T follicular helper cell (primary cell): ENCODE data around the gene WDR5.
"Not testable (repeated sequence)": the region's sequence is repeated elsewhere in the genome, so short reads cannot be mapped to it uniquely, and the experiment has no call there.

Source experiments
- DNase-seq: peaks from one replicate; pipeline ENCODE4 v3.0.0-alpha.2; 2020; ENCODE audit warnings: low read depth
- total RNA-seq, 2 experiments: gene quantifications; one replicate each; lab custom pipeline; 2026; lab: John Stamatoyannopoulos, UW

WDR5 gene
- total RNA-seq, result 56.9 to 99.8 reads per million in 2 experiments

- DNase-seq, result peak; percentile 88
Measured at GRCh38 chr9:134135343-134136117, at the start of gene WDR5. TSS of gene WDR5 (plus strand) at chr9:134136082. CDS start at chr9:134139878, 3,796 bp downstream.

GRCh38 chr9:134088063-134088725 is 47.7 kb upstream of the WDR5 start:
- DNase-seq, result no peak

DNA sequence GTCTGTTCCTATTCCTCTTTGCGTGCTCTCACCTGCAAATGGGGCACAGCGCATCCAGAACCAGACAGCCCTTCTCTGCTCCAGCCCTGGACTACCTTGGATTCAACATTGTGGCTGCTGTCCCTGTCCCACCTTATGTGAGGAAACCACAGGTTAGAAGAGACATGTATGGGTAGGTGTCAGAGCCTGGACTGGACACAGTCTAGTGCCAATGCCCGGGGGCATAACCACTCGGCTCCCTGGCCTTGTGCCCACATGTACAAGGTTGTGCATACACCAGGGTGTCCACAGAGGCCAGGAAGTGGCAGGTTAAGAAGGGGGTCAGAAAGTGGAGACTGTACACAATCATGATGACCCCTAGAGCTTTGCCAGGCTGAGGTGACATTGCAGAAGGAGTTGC is 45.9 kb upstream of the WDR5 start:
- no peak for DNase-seq

DNA sequence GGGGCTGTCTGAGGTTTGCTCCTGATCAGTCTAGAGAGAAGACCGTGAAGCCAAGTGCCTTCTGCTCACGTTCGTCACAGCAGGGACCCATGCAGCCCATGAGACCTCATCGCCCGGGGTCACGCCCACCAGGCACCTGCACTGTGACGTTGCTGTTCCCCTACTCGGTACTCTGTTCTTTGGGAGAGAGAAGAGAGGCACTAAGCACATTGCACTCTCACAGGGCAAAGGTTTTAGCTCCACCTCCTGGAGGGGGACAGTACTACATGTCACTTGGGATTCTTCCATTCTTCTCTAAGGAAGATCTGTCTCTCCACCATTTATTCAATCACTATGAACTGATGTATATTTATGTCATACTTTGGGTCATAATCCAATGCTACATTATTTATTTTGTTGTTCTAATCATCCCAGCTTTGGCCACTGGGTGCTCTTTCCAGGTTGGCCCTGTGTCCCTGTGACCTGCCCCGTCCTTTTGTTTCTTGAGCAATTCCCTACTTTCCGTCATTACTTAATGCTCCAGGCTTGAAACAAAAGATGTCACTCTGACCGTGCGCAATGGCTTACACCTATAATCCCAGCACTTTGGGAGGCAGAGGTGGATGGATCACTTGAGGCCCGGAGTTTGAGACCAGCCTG is 36.6 kb upstream of the WDR5 start:
- DNase-seq, result peak; percentile 54

- no peak for DNase-seq
Measured at GRCh38 chr9:134100040-134100439, 35.8 kb upstream of the WDR5 start.

GRCh38 chr9:134101133-134101532 is 34.7 kb upstream of the WDR5 start:
- not testable (repeated sequence) for DNase-seq

- DNase-seq, result no peak
Measured at GRCh38 chr9:134101623-134102149, 34.2 kb upstream of the WDR5 start.

DNA sequence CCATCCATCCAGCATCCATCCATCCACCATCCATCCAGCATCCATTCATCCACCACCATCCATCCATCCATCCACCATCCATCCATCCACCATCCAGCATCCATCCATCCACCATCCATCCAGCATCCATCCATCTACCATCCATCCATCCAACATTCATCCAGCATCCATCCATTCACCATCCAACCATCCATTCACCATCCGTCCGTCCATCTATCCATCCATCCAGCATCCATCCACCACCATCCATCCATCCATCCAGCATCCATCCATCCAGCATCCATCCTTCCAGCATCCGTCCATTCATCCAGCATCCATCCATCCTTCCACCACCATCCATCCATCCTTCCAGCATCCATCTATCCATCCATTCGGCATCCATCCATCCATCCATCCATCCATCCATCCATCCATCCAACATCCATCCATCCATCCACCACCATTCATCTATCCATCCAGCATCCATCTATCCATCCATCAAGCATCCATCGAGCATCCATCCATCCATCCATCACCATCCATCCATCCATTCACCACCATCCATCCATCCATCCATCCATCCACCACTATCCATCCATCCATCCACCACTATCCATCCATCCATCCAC is 32.4 kb upstream of the WDR5 start:
- DNase-seq, result no peak

GRCh38 chr9:134111064-134111463 is 24.8 kb upstream of the WDR5 start:
- no peak for DNase-seq

DNA sequence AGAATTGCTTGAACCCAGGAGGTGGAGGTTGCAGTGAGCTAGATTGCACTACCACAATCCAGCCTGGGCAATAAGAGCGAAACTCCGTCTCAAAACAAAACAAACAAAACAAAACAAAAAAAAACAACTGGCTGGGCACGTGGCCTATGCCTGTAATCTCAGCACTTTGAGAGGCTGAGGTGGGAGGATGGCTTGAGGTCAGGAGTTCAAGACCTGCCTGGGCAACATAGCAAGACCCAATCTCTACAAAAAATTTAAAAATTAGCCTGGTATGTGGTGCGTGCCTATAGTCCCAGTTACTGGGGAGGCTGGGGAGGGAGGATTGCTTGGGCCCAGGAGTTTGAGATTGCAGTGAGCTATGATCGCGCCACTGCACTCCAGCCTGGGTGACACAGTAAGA is 23.3 kb upstream of the WDR5 start:
- DNase-seq, result no peak

DNA sequence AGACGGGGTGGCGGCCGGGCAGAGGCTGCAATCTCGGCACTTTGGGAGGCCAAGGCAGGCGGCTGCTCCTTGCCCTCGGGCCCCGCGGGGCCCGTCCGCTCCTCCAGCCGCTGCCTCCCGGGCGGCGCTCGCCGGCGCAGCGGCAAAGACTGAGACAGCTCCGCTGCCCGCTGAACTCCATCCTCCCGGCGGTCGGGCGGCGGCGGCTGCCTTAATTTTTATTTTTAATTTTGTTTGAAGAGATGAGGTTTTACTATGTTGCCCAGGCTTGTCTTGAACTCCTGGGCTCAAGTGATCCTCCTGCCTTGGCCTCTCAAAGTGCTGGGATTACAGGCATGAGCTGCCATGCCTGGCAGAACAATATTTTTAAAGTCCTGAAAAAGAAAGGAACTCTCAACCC is 16.9 kb upstream of the WDR5 start:
- not testable (repeated sequence) for DNase-seq

DNA sequence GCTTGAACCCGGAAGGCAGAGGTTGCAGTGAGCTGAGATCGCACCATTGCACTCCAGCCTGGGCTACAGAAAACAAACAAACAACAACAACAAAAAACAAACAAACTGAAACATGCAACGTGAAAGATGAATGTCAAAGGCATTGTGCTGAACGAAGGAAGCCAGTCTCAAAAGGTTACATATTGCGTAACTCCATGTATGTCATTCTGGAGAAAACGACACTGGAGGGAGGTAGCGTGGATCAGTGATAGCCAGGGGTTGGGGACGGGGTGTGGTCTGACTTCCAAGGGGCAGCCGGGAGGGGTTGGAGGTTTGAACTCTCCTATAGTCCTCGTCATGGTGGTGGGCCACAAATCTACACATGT is 12.1 kb upstream of the WDR5 start:
- DNase-seq, result no peak

- DNase-seq, result no peak
Measured at GRCh38 chr9:134125413-134126095, 10.3 kb upstream of the WDR5 start.

GRCh38 chr9:134126373-134126772 is 9.5 kb upstream of the WDR5 start:
- DNase-seq, result no peak

DNA sequence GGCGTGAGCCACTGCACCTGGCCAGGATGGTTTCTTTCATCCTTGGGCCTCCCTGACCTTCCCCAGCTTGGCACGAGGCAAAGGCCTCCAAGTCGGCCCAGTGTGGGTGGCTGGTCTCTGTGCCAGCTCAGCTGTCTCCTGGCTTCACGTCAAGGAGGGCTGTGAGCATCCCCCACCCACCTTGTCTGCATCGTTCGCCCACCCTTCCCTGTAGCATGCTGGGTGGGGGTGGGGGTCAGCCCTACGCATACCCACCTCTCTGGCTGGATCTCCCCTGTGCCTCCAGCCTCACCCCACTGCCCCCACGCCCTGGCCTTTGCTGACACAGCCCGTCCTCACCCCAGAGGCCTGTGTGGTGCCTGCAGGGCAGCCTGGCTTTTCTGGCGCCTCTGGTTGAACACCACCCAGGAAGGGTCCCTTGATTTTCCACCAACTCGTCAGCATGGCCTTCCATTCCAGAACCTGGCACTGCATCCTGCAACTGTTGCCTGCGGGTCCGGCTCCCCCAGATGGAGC is 8.8 kb upstream of the WDR5 start:
- no peak for DNase-seq

DNA sequence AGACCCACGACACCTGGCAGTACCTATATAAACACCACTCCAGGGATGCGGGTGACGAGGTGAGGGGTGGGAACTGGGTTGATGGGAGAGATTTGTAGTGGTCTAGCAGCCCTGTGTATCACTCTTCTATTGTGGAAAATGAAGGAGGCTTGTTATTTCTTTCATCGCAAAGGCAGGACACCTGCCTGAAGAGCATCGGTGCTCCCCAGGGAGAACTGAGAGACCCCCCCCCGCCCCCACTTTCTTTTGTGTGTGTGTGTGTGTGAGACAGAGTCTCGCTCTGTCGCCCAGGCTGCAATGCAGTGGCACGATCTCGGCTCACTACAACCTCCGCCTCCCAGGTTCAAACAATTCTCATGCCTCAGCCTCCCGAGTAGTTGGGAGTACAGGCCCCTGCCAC is 8.3 kb upstream of the WDR5 start:
- DNase-seq, result no peak

DNA sequence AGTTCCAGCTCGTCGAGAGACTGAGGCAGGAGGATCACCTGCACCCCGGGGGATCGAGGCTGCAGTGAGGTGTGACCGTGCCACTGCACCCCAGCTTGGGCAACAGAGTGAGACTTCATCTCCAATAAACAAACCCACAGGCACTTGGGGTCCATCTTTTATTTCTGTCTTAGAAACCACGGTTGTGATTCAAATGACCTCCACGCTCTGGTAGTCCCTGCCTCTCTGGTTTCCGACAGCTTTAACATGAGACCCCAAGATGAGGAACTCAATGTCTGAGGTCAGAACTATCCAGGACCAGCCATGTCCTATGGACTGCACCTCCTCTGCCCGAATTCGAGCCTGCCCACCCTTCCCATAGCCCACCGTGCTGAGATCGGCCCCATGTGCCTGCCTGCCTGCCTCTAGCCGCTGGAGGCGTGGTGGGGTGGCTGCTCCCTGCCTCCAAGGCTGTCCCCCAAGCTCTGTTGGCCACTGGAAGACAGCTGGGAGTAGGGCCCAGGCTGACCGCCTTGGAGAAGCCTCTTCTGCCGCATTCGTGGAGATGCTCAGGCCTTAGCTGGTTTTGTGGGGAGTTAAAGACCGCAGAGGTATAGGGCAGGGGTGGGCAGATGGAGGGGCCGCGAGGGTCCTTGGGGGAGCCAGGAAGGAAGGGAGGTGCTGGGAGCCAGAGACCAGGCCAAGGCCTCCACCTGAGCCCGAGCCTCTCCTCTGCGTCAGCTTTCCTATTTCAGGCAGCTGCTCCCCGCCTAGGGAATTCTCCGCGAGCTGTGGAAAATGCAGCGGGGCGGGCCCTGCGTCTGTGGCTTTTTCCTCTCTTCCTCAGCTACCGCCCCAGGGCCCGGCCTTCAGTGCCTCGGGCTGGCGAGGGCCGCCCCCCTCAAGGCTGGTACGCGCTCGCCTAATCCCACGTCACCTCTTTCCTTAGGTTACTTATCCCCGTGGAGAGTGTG is 6.9 kb upstream of the WDR5 start:
- no peak for DNase-seq

GRCh38 chr9:134130503-134131375 is 5.1 kb upstream of the WDR5 start:
- DNase-seq, result no peak

- DNase-seq, result no peak
Measured at GRCh38 chr9:134131471-134132207, 4.2 kb upstream of the WDR5 start.
